K562 (cell line): ENCODE results near the gene NFYC.

Experiments used
- CREBBP ChIP-seq: IDR thresholded peaks from one replicate; pipeline ENCODE4 v1.6.1; 2012; ENCODE audit warnings: low read depth, mild to moderate bottlenecking, control low read depth, inconsistent platforms, low read length
- CREM ChIP-seq: IDR thresholded peaks from 2 replicates; pipeline ENCODE4 v1.6.1; 2014; ENCODE audit warnings: antibody characterized with exemption, low read depth
- EP300 ChIP-seq: IDR thresholded peaks from 2 replicates; pipeline ENCODE4 v1.6.1; 2012; ENCODE audit warnings: low read length, improper control_type of control experiment
- FOXJ3 ChIP-seq: sonication (generic); formaldehyde crosslinking; IDR thresholded peaks from 2 replicates; pipeline ENCODE4 v1.4.0; 2020; ENCODE audit warnings: mild to moderate bottlenecking, missing genetic modification reagents
- GABPA ChIP-seq: fragments of 200-800 bp; sonication (Bioruptor generic); conservative IDR thresholded peaks from 2 replicates; pipeline ENCODE4 v1.6.1; 2016; ENCODE audit warnings: low read depth, missing genetic modification characterization, missing compliant biosample characterization
- MTA1 ChIP-seq: fragments of 450-650 bp; IDR thresholded peaks from 2 replicates; pipeline ENCODE4 v1.6.1; 2017; ENCODE audit warnings: borderline replicate concordance
- NFIX ChIP-seq: fragments of 250-450 bp; sonication (Bioruptor Pico); IDR thresholded peaks from 2 replicates; pipeline ENCODE4 v1.4.0; 2020; ENCODE audit warnings: low read depth, mild to moderate bottlenecking, moderate library complexity
- NR2C1 ChIP-seq, 2 experiments: fragments of 450-650 bp; IDR thresholded peaks; 2 replicates each; pipeline ENCODE4 v1.6.1; 2017; ENCODE audit warnings: mild to moderate bottlenecking in 2 of 2, antibody characterized with exemption in 1 of 2, inconsistent platforms in 1 of 2, missing compliant biosample characterization in 1 of 2, missing genetic modification characterization in 1 of 2
- PHF21A ChIP-seq: fragments of 450-650 bp; IDR thresholded peaks from 2 replicates; pipeline ENCODE4 v1.6.1; 2017; ENCODE audit warnings: low read depth, borderline replicate concordance
- PHF8 ChIP-seq: fragments of 200-600 bp; sonication (generic); IDR thresholded peaks from 2 replicates; pipeline ENCODE4 v1.6.1; 2012; ENCODE audit warnings: mixed run types, mild to moderate bottlenecking, inconsistent platforms, low read length, moderate library complexity, borderline replicate concordance
- POLR2AphosphoS5 ChIP-seq: IDR thresholded peaks from 2 replicates; pipeline ENCODE4 v1.6.1; 2011; ENCODE audit warnings: mild to moderate bottlenecking, low read depth, low read length, moderate library complexity; ENCODE audit not compliant: control insufficient read depth, insufficient read depth
- SMC3 ChIP-seq: conservative IDR thresholded peaks from 2 replicates; pipeline ENCODE4 v1.6.1; 2011; ENCODE audit warnings: low read depth, low read length, improper control_type of control experiment; ENCODE audit not compliant: insufficient read depth
- TF ChIP-seq, protein P1 (sequence below): fragments of 450-650 bp; IDR thresholded peaks from 2 replicates; pipeline ENCODE4 v1.6.1; 2016

- TF ChIP-seq NFIX (CRISPR knock-in tag) (no peak), EP300 (no peak), GABPA (tag) (no peak), NR2C1 (IDR thresholded peaks at IDR 0.05) (no peak), NR2C1 (tag; IDR thresholded peaks at IDR 0.05) (no peak), PHF21A (no peak), FOXJ3 (CRISPR knock-in tag) (no peak), POLR2AphosphoS5 (no peak), SMC3 (no peak), PHF8 (no peak), MTA1 (no peak), CREM (no peak), CREBBP (no peak)
- TF ChIP-seq, protein P1, sequence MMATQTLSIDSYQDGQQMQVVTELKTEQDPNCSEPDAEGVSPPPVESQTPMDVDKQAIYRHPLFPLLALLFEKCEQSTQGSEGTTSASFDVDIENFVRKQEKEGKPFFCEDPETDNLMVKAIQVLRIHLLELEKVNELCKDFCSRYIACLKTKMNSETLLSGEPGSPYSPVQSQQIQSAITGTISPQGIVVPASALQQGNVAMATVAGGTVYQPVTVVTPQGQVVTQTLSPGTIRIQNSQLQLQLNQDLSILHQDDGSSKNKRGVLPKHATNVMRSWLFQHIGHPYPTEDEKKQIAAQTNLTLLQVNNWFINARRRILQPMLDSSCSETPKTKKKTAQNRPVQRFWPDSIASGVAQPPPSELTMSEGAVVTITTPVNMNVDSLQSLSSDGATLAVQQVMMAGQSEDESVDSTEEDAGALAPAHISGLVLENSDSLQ: no peak
Measured at GRCh38 chr1:40732756-40733301, 41.3 kb downstream of the NFYC start.
